ENCODE measurements around the gene GJA1.

The GJA1 gene

GRCh38 chr6:121403964-121404363 is 31.5 kb upstream of the GJA1 start:
- TF ChIP-seq CTCF (IDR thresholded peaks at IDR 0.05; ENCODE audit: low read depth, low read length) = no peak
- no peak overlapping the region for H3K4me3 ChIP-seq (ENCODE audit: low read depth, low read length)

- no peak for TF ChIP-seq CTCF (IDR thresholded peaks at IDR 0.05; ENCODE audit: low read depth, low read length)
- no peak overlapping the region for H3K4me3 ChIP-seq (ENCODE audit: low read depth, low read length)
Measured at GRCh38 chr6:121405306-121405705, 30.1 kb upstream of the GJA1 start.

- no peak for TF ChIP-seq CTCF (IDR thresholded peaks at IDR 0.05; ENCODE audit: low read depth, low read length)
- H3K4me3 ChIP-seq (ENCODE audit: low read depth, low read length) = no peak overlapping the region
Measured at GRCh38 chr6:121408321-121408720, 27.1 kb upstream of the GJA1 start.

GRCh38 chr6:121413879-121414278 is 21.6 kb upstream of the GJA1 start:
- H3K4me3 ChIP-seq (ENCODE audit: low read depth, low read length) = no peak overlapping the region
- no peak for TF ChIP-seq CTCF (IDR thresholded peaks at IDR 0.05; ENCODE audit: low read depth, low read length)

GRCh38 chr6:121418346-121418745 is 17.1 kb upstream of the GJA1 start:
- no peak for TF ChIP-seq CTCF (IDR thresholded peaks at IDR 0.05; ENCODE audit: low read depth, low read length)
- H3K4me3 ChIP-seq (ENCODE audit: low read depth, low read length) = no peak overlapping the region

- H3K4me3 ChIP-seq (ENCODE audit: low read depth, low read length) = no peak overlapping the region
- TF ChIP-seq CTCF (IDR thresholded peaks at IDR 0.05; ENCODE audit: low read depth, low read length) = no peak
Measured at GRCh38 chr6:121426686-121427085, 8.8 kb upstream of the GJA1 start.

- TF ChIP-seq CTCF (IDR thresholded peaks at IDR 0.05; ENCODE audit: low read depth, low read length) = no peak
- no peak overlapping the region for H3K4me3 ChIP-seq (ENCODE audit: low read depth, low read length)
Measured at GRCh38 chr6:121428872-121429756, 6.3 kb upstream of the GJA1 start.

All from WI38 (cell line).